CD4-positive, alpha-beta T cell (primary cell): ENCODE results near the gene PCID2. TPM values are rescaled to one million over a fixed set of nuclear protein-coding genes. Genes with fewer than 3 reads are reported as not detected.
A peak's percentile ranks its signal among the peaks of the same experiment; 100 is the strongest.

ENCODE experiments used
- ATAC-seq: fragments of 200-7000 bp; cut with Tn5 transposase; one replicate; pipeline ENCODE4 v1.10.0; 2022; ENCODE audit warnings: mild to moderate bottlenecking; ENCODE audit not compliant: poor library complexity
- CTCF ChIA-PET: fragments of 350-600 bp; sonication (Branson Sonifier 250); formaldehyde crosslinking; loops from one replicate; lab custom pipeline; 2021; ENCODE audit warnings: antibody characterized with exemption, inconsistent platforms; lab: Charles Lee
- POLR2A ChIA-PET: fragments of 350-600 bp; sonication (Branson Sonifier 250); formaldehyde crosslinking; loops from one replicate; lab custom pipeline; 2021; ENCODE audit warnings: antibody characterized with exemption, inconsistent platforms; lab: Charles Lee
- DNase-seq, 14 experiments: peaks; one replicate each; pipeline ENCODE4 v3.0.0-alpha.2; 2013 to 2020; ENCODE audit warnings: mixed read lengths in 2 of 14
- H3K27ac ChIP-seq, 2 donors: one replicate each; pipeline versions ENCODE4 v1.5.1 to v1.7.0; 2013; ENCODE audit warnings: low read length in 2 of 2, low read depth in 1 of 2, mild to moderate bottlenecking in 1 of 2
- H3K27me3 ChIP-seq, 2 experiments: 1 replicate in 1 of 2; 2 replicates in 1 of 2; pipeline versions ENCODE4 v1.6.1 to v1.7.0; 2013; ENCODE audit warnings: low read length in 2 of 2, control low read depth in 1 of 2, mild to moderate bottlenecking in 1 of 2, moderate library complexity in 1 of 2; ENCODE audit not compliant: insufficient read depth in 2 of 2, control insufficient read depth in 1 of 2
- H3K36me3 ChIP-seq: one replicate; pipeline ENCODE4 v1.6.1; 2013; ENCODE audit warnings: low read length, control low read depth; ENCODE audit not compliant: insufficient read depth
- H3K4me1 ChIP-seq: one replicate; pipeline ENCODE4 v1.6.1; 2013; ENCODE audit warnings: low read length, control low read depth; ENCODE audit not compliant: insufficient read depth
- H3K4me3 ChIP-seq: one replicate; pipeline ENCODE4 v1.5.1; 2013; ENCODE audit warnings: mild to moderate bottlenecking, low read length, moderate library complexity
- H3K9me3 ChIP-seq, 2 experiments: 1 replicate in 1 of 2; 2 replicates in 1 of 2; pipeline versions ENCODE4 v1.6.1 to v1.7.0; 2013; ENCODE audit warnings: low read length in 2 of 2, mild to moderate bottlenecking in 2 of 2, control low read depth in 1 of 2, moderate library complexity in 1 of 2; ENCODE audit not compliant: control insufficient read depth in 1 of 2, insufficient read depth in 1 of 2
- H3K27ac Mint-ChIP-seq: one replicate; pipeline ENCODE4 v1.8.0; 2020; ENCODE audit warnings: mixed read lengths
- H3K27me3 Mint-ChIP-seq: one replicate; pipeline ENCODE4 v1.8.0; 2021; ENCODE audit warnings: mixed read lengths
- H3K36me3 Mint-ChIP-seq: one replicate; pipeline ENCODE4 v1.8.0; 2021; ENCODE audit warnings: low read depth, mixed read lengths
- H3K4me1 Mint-ChIP-seq: one replicate; pipeline ENCODE4 v1.8.0; 2021; ENCODE audit warnings: low read depth, mixed read lengths
- H3K4me3 Mint-ChIP-seq: one replicate; pipeline ENCODE4 v1.8.0; 2020; ENCODE audit warnings: mild to moderate bottlenecking, mixed read lengths
- H3K9me3 Mint-ChIP-seq: one replicate; pipeline ENCODE4 v1.8.0; 2020; ENCODE audit warnings: mixed read lengths
- intact Hi-C, 2 experiments: fragments of 100-400 bp; cut with DNase I in 1 of 2; cut with micrococcal nuclease in 1 of 2; formaldehyde crosslinking; loops; one replicate each; pipeline versions ENCODE4 v1.15.1 to v1.9.0; 2023 to 2025; cut with DNase I, micrococcal nuclease
- total RNA-seq, 174 experiments: library from RNA in 2 of 174; stranded (reverse) in 2 of 174; gene quantifications; one replicate each; pipeline ENCODE4 v1.2.3 and lab custom pipeline; 2021 to 2026
- TF ChIP-seq, protein P1 (sequence below): fragments of 200-600 bp; IDR thresholded peaks from one replicate; pipeline ENCODE4 v1.8.0; 2022; ENCODE audit warnings: antibody characterized with exemption, mild to moderate bottlenecking

The PCID2 gene
- total RNA-seq, 2 experiments from 2014 or later = 33.6 to 33.7 TPM

DNA sequence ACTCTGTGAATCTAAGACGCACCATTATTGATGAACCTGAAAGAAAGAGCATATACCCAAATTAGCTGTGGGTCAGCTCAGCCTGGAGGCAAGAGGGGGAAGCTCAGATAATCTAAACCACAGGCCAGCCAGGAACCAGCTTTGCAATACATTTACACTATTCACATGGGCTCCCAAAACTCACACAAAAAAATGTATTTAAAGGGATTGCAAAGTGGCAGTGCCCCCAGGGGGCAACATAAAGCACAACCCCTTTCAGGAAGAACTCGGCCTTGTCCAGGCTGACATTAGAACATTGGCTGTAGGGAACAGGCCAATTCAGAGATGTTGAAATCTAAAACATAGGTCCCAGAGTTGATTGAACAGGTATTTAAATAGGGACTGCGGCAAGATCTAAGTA lies 53.3 kb downstream of the PCID2 start:
- Mint-ChIP-seq H3K4me3 (peak overlapping the region; percentile 72), H3K4me1 (peaks cover 24% of the 10 kb centered on the region), H3K27ac (peak overlapping the region; percentile 72), H3K36me3 (peaks cover 5% of the 10 kb centered on the region), H3K9me3 (peaks cover 2% of the 10 kb centered on the region), H3K27me3 (no peaks in the 10 kb centered on the region)
- Histone ChIP-seq H3K4me1 (peaks cover 33% of the 10 kb centered on the region), H3K27ac (no peak overlapping the region), H3K4me3 (no peak overlapping the region), H3K9me3 (no peaks in the 10 kb centered on the region), H3K27me3 (no peaks in the 10 kb centered on the region), H3K36me3 (no peaks in the 10 kb centered on the region)
- ChIA-PET CTCF (no interaction called here), POLR2A (interaction anchor here (1.3 to 2.9 kb wide), 2 partner anchors 9 to 54 kb away, joined by 5 to 31 read pairs; partner anchors contain the start of genes CUL4A and PCID2)
- ATAC-seq (no peak), DNase-seq (peak in 1 of 14 experiments; percentile 15)
- TF ChIP-seq, protein P1, sequence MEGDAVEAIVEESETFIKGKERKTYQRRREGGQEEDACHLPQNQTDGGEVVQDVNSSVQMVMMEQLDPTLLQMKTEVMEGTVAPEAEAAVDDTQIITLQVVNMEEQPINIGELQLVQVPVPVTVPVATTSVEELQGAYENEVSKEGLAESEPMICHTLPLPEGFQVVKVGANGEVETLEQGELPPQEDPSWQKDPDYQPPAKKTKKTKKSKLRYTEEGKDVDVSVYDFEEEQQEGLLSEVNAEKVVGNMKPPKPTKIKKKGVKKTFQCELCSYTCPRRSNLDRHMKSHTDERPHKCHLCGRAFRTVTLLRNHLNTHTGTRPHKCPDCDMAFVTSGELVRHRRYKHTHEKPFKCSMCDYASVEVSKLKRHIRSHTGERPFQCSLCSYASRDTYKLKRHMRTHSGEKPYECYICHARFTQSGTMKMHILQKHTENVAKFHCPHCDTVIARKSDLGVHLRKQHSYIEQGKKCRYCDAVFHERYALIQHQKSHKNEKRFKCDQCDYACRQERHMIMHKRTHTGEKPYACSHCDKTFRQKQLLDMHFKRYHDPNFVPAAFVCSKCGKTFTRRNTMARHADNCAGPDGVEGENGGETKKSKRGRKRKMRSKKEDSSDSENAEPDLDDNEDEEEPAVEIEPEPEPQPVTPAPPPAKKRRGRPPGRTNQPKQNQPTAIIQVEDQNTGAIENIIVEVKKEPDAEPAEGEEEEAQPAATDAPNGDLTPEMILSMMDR = no peak
- intact Hi-C loops = loop anchor here in 1 of 2 experiments (2.0 to 5.0 kb wide), 2 partner anchors 142 to 336 kb away; partner anchors contain the start of genes DCUN1D2 and LAMP1

DNA sequence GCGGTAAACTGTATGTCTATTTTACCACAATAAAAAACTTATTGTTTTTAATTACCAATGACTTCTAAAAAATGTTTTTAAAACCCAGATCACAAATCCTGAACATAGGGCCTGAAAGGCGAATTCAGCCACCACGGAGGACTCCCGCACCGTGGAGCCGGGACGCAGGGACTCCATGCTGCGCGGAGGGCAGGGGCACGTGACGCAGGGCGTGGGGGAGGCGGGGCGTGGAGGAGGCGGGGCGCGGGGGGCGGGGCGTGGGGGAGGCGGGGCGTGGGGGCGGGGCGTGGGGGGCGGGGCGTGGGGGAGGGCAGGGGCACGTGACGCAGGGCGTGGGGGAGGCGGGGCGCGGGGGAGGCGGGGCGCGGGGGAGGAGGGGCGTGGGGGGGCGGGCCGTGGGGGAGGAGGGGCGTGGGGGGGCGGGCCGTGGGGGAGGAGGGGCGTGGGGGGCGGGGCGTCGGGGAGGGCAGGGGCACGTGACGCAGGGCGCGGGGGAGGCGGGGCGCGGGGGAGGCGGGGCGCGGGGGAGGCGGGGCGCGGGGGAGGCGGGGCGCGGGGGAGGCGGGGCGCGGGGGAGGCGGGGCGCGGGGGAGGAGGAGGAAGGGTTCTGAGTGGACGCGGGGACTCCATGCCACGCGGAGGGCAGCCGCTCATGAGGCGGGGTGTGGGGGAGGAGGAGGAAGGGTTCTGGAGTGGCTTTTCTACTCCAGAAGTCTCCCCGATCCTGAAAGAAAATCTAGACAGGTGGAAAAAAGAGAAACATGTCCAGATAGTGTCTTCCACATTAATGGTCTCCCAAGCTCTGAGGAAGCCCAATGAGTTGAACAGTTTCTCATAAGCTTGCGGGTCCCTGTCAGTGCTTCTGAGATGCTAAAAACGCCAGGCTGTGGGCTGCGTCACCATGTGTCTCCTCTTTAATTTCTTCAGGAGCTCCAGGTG lies 54.4 kb downstream of the PCID2 start:
- peak overlapping the region in 1 of 2 donors; percentile 73 for H3K27ac ChIP-seq
- H3K4me1 Mint-ChIP-seq = peaks cover 21% of the 10 kb centered on the region

More for the DNA sequence above, 54.4 kb downstream of the PCID2 start:
- ChIA-PET CTCF (no interaction called here), POLR2A (interaction anchor here (0.9 to 2.9 kb wide), 6 partner anchors 10 to 55 kb away, joined by 3 to 31 read pairs (median 3); partner anchors contain the start of genes CUL4A and PCID2)
- TF ChIP-seq, protein P1 = no peak
- Mint-ChIP-seq H3K36me3 (peaks cover 5% of the 10 kb centered on the region), H3K27ac (peak overlapping the region; percentile 84), H3K9me3 (peaks cover 2% of the 10 kb centered on the region), H3K4me3 (peak overlapping the region; percentile 90), H3K27me3 (no peaks in the 10 kb centered on the region)
- DNase-seq = peak; percentile 59 to 88 (median 72)
- ATAC-seq = peak; percentile 83
- Histone ChIP-seq H3K36me3 (no peaks in the 10 kb centered on the region), H3K4me1 (peaks cover 33% of the 10 kb centered on the region), H3K4me3 (peak overlapping the region; percentile 74), H3K9me3 (no peaks in the 10 kb centered on the region), H3K27me3 (no peaks in the 10 kb centered on the region)
- intact Hi-C loops = loop anchor here (1.0 to 5.0 kb wide), 5 partner anchors 53 to 337 kb away; partner anchors contain the start of genes PCID2 (in 2 of the 2), CUL4A (in 1 of the 2), DCUN1D2 (in 1 of the 2) and GRTP1 (in 1 of the 2)
